A673 (cell line): ENCODE results near the gene PPM1F.

Source experiments
- EZH2 ChIP-seq: fragments of 200-600 bp; sonication (generic); IDR thresholded peaks from 2 replicates; pipeline ENCODE4 v1.6.1; 2017; ENCODE audit warnings: borderline replicate concordance, low read depth, mild to moderate bottlenecking, mixed read lengths, antibody characterized with exemption, low read length; ENCODE audit not compliant: poor library complexity, severe bottlenecking
- TF ChIP-seq, protein P1 (sequence below): fragments of 300-800, 200-600 bp; sonication (generic); conservative IDR thresholded peaks from 2 replicates; pipeline ENCODE4 v1.5.1; 2017; ENCODE audit warnings: low read depth, mild to moderate bottlenecking, antibody characterized with exemption, low read length, moderate library complexity, mixed read lengths

DNA sequence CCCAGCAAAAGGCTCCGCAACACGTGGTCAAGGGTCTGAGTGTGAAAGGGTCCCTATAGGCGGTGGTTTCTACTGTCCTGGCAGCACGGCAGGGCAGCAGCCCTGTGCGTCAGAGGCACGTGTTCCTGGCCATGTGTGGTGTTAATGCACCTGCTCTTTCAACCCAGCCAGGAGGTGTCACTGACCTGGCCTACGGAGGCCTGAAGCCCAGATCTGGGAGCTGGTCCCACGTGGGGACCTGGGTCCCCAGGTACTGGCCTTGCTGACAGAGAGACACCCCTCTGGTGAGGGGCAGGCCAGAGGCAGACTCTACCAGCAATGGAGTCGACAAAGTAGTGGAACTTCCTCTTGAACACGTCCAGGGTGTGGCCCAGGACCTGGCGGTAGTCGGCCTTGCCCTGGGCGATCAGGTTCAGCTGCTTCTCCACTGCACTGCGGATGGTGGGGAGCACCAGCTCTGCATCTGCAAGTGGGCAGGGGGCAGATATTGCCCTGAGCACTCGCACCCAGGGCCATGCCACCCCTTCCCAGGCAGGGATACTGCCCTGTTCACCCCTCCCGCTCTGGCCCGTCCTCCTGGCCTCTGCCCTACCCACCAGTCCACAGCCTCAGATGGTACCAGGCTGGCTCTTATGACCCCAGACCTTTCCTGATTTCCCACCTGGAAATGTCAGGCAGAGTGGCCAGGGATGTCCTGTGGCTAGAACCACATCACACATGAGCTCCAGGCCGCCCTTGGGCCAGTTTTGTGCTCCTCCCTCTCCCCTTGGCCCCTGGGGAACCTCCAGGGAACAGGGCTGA lies 6.8 kb upstream of the PPM1F start:
- no peak for TF ChIP-seq EZH2
- TF ChIP-seq, protein P1, sequence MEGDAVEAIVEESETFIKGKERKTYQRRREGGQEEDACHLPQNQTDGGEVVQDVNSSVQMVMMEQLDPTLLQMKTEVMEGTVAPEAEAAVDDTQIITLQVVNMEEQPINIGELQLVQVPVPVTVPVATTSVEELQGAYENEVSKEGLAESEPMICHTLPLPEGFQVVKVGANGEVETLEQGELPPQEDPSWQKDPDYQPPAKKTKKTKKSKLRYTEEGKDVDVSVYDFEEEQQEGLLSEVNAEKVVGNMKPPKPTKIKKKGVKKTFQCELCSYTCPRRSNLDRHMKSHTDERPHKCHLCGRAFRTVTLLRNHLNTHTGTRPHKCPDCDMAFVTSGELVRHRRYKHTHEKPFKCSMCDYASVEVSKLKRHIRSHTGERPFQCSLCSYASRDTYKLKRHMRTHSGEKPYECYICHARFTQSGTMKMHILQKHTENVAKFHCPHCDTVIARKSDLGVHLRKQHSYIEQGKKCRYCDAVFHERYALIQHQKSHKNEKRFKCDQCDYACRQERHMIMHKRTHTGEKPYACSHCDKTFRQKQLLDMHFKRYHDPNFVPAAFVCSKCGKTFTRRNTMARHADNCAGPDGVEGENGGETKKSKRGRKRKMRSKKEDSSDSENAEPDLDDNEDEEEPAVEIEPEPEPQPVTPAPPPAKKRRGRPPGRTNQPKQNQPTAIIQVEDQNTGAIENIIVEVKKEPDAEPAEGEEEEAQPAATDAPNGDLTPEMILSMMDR, result no peak
